Testis (tissue), 3 donors: ENCODE measurements around the gene EFCAB8. TPM values are rescaled to one million over a fixed set of nuclear protein-coding genes. Genes with fewer than 3 reads are reported as not detected.

Source experiments
- DNase-seq: peaks from one replicate; pipeline ENCODE4 v3.0.0-alpha.2; 2019
- H3K27ac ChIP-seq, 2 donors: fragments of 200-600 bp; sonication (generic); one replicate each; pipeline ENCODE4 v1.5.1; 2019
- H3K27me3 ChIP-seq: fragments of 200-600 bp; sonication (generic); one replicate; pipeline ENCODE4 v1.5.1; 2019
- H3K36me3 ChIP-seq: fragments of 200-600 bp; sonication (generic); one replicate; pipeline ENCODE4 v1.5.1; 2017; ENCODE audit warnings: low read depth; ENCODE audit errors: missing control alignments
- H3K4me1 ChIP-seq: fragments of 200-600 bp; sonication (generic); one replicate; pipeline ENCODE4 v1.5.1; 2019
- H3K4me3 ChIP-seq, 2 donors: fragments of 200-600 bp; sonication (generic); one replicate each; pipeline ENCODE4 v1.5.1; 2017 to 2019
- H3K9me3 ChIP-seq: fragments of 200-600 bp; sonication (generic); one replicate; pipeline ENCODE4 v1.5.1; 2017
- CTCF ChIP-seq, 3 experiments: fragments of 450-650 bp in 2 of 3; fragments of 200-600 bp in 1 of 3; sonication (generic) in 1 of 3; IDR thresholded peaks; one replicate each; pipeline ENCODE4 v1.5.1; 2016 to 2019; ENCODE audit warnings: antibody characterized with exemption in 3 of 3, mild to moderate bottlenecking in 2 of 3, moderate library complexity in 1 of 3
- POLR2A ChIP-seq: fragments of 450-650 bp; IDR thresholded peaks from one replicate; pipeline ENCODE4 v1.6.1; 2017; ENCODE audit warnings: antibody characterized with exemption, mild to moderate bottlenecking, moderate library complexity
- whole genome bisulfite sequencing, 2 donors: methylation state at CpG; one replicate each; pipeline ENCODE4 v1.1.5; 2018; 5-methylcytosine and 5-hydroxymethylcytosine counted together
- intact Hi-C: fragments of 100-400 bp; cut with DNase I; formaldehyde crosslinking; loops from one replicate; pipeline ENCODE4 v1.15.1; 2023; ENCODE audit warnings: low total_unique reads
- polyA plus RNA-seq: library from polyadenylated mRNA; stranded (reverse); fragments of 350-450 nt; fragmentation: Illumina TruSeq; extraction: RNeasy Lipid Tissue Mini Kit (QIAGEN cat#74804); gene quantifications from one replicate; pipeline ENCODE4 v1.2.3, GENCODE V29; 2014; ENCODE audit warnings: low read depth, low replicate concordance; ENCODE audit not compliant: insufficient read depth
- total RNA-seq, 2 donors: library from RNA; depleted of rRNA; stranded (reverse); fragments of >200 nt; gene quantifications; one replicate each; pipeline ENCODE4 v1.2.3, GENCODE V29; 2016

EFCAB8 gene
- total and polyA plus RNA-seq, 3 donors from 2014 or later: 4.9 to 9.5 (median 6.3) TPM

- Histone ChIP-seq H3K27me3 (no peaks in the 10 kb centered on the region), H3K9me3 (no peaks in the 10 kb centered on the region), H3K4me3 (no peak overlapping the region), H3K36me3 (no peaks in the 10 kb centered on the region), H3K27ac (no peak overlapping the region), H3K4me1 (no peaks in the 10 kb centered on the region)
- 89% methylated on average over 3 of the region's 3 CpGs for WGBS, 2 donors
- no peak for DNase-seq
- intact Hi-C loops: no loop called here
- TF ChIP-seq POLR2A (no peak), CTCF (IDR thresholded peaks at IDR 0.05) (no peak)
These were observed 70.4 kb downstream of the EFCAB8 start for GRCh38 chr20:32929162-32929561.

DNA sequence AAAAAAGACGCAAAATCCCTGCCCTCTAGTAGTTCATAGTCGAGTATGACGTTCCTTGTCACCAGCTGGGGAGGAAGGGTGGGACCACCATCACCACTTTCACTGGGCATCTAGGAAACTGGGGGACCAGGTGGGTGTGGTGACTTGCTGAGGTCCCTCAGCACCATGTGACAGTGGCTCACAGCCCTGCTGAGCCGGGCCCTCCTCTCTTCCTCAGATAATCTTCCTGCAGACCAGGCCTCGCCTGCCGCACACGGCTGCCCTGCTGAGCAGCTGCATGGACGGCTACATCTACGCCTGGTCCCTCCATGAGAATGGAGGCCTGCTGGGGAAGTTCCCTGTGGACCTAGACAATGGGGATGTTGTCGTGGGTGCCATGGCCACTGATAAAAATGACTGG is 71.5 kb downstream of the EFCAB8 start:
- no peak for DNase-seq
- Histone ChIP-seq H3K36me3 (no peaks in the 10 kb centered on the region), H3K9me3 (no peaks in the 10 kb centered on the region), H3K27ac (no peak overlapping the region), H3K4me1 (no peaks in the 10 kb centered on the region), H3K4me3 (no peak overlapping the region), H3K27me3 (no peaks in the 10 kb centered on the region)
- TF ChIP-seq CTCF (IDR thresholded peaks at IDR 0.05) (no peak), POLR2A (no peak)
- intact Hi-C loops: no loop called here
- WGBS, 2 donors: 81 to 90% methylated on average over 6 to 10 of the region's 10 CpGs

DNA sequence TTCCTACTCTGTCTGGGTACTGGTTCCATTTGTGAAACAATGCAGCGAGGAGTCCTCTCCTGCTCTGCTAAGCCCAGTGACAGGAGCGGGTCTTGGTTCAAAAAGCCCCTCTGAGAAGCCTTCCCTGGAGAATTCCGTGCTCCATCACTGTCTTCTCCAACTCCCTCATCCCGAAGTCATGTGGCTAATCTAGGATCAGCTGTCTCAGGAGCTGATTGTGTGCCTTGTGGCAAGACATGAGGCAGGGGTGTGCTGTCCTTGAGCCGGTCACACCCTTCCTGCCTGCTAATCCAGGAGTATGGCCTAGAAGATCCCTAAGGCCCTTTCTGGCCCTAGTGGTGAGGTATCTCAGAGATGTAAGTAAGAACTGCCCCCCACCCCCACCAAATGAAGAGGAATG is 72.0 kb downstream of the EFCAB8 start:
- H3K27me3 ChIP-seq: no peaks in the 10 kb centered on the region
- no peak overlapping the region for H3K4me3 ChIP-seq
- TF ChIP-seq POLR2A (no peak), CTCF (IDR thresholded peaks at IDR 0.05) (no peak)
- WGBS, 2 donors: 73 to 80% methylated on average over 4 to 5 of the region's 5 CpGs
- no peak for DNase-seq
- no peaks in the 10 kb centered on the region for H3K36me3 ChIP-seq
- intact Hi-C loops: no loop called here
- H3K4me1 ChIP-seq: no peaks in the 10 kb centered on the region
- H3K27ac ChIP-seq: no peak overlapping the region
- H3K9me3 ChIP-seq: no peaks in the 10 kb centered on the region

GRCh38 chr20:32934580-32934979 is 75.9 kb downstream of the EFCAB8 start:
- 64 to 75% methylated on average over 4 of the region's 4 CpGs for WGBS, 2 donors
- TF ChIP-seq CTCF (IDR thresholded peaks at IDR 0.05) (no peak), POLR2A (no peak)
- intact Hi-C loops: no loop called here

DNA sequence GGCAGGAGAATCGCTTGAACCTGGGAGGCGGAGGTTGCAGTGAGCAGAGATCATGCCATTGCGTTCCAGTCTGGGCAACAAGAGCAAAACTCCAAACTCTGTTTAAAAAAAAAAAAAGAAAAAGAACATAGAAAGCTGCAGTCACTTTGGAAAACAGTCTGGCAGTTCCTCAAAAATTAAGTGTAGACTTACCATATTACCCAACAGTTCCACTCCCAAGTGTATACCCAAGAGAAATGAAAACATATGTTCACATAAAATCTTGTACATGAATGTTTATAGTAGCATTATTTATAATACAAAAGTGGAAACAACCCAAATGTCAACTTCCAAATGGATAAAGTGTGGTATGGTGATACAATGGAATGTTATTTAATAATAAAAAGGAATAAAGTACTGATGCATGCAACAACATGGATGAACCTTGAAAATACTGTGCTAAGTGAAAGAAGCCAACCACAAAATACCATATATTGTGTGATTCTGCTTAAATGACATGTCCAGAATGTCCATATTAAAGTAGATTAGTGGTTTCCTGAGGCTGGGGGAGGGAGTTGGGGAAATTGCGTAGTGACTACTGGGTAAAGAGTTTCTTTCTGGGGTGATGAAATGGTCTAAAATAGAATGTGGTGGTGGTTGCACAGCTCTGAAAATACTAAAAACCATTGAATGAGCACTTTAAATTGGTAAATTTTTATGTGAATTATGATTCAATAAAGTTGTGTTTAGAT is 82.6 kb downstream of the EFCAB8 start:
- Histone ChIP-seq H3K4me1 (no peaks in the 10 kb centered on the region), H3K27ac (no peak overlapping the region), H3K4me3 (no peak overlapping the region), H3K27me3 (no peaks in the 10 kb centered on the region), H3K36me3 (no peaks in the 10 kb centered on the region), H3K9me3 (no peaks in the 10 kb centered on the region)
- no peak for DNase-seq
- TF ChIP-seq CTCF (IDR thresholded peaks at IDR 0.05): no peak
- TF ChIP-seq POLR2A: no peak
- intact Hi-C loops: no loop called here
- 82 to 84% methylated on average over 4 of the region's 4 CpGs for WGBS, 2 donors

More at GRCh38 chr20:32934580-32934979, 75.9 kb downstream of the EFCAB8 start:
- Histone ChIP-seq H3K36me3 (no peaks in the 10 kb centered on the region), H3K9me3 (no peaks in the 10 kb centered on the region), H3K27me3 (no peaks in the 10 kb centered on the region), H3K27ac (no peak overlapping the region), H3K4me1 (no peaks in the 10 kb centered on the region), H3K4me3 (no peak overlapping the region)
- no peak for DNase-seq
